HepG2 (cell line): ENCODE results near the gene DMAP1. TPM values are rescaled to one million over a fixed set of nuclear protein-coding genes. Genes with fewer than 3 reads are reported as not detected.
A peak's percentile ranks its signal among the peaks of the same experiment; 100 is the strongest.

Source experiments
- AKAP8 ChIP-seq: sonication (generic); formaldehyde crosslinking; IDR thresholded peaks from 2 replicates; pipeline ENCODE4 v1.5.1; 2020; ENCODE audit warnings: mild to moderate bottlenecking, missing genetic modification reagents
- BRCA1 ChIP-seq: sonication (generic); formaldehyde crosslinking; IDR thresholded peaks from 2 replicates; pipeline ENCODE4 v1.4.0; 2020; ENCODE audit warnings: missing genetic modification reagents
- HDAC2 ChIP-seq: sonication (generic); formaldehyde crosslinking; IDR thresholded peaks from 2 replicates; pipeline ENCODE4 v1.4.0; 2020; ENCODE audit warnings: missing genetic modification reagents
- KDM2A ChIP-seq: sonication (generic); formaldehyde crosslinking; IDR thresholded peaks from 2 replicates; pipeline ENCODE4 v1.4.0; 2020; ENCODE audit warnings: low read depth, missing genetic modification reagents, borderline replicate concordance
- KMT2A ChIP-seq: sonication (generic); formaldehyde crosslinking; IDR thresholded peaks from 2 replicates; pipeline ENCODE4 v1.4.0; 2020; ENCODE audit warnings: missing genetic modification reagents
- MAF1 ChIP-seq: sonication (generic); formaldehyde crosslinking; IDR thresholded peaks from 2 replicates; pipeline ENCODE4 v1.5.0; 2020; ENCODE audit warnings: missing genetic modification reagents, borderline replicate concordance
- MBD4 ChIP-seq: IDR thresholded peaks from 2 replicates; pipeline ENCODE4 v1.6.1; 2012; ENCODE audit warnings: low read length, inconsistent platforms, borderline replicate concordance
- MZF1 ChIP-seq: sonication (generic); formaldehyde crosslinking; IDR thresholded peaks from 2 replicates; pipeline ENCODE4 v1.8.1; 2023; ENCODE audit warnings: mild to moderate bottlenecking, missing genetic modification reagents, borderline replicate concordance
- NFE2L2 ChIP-seq: fragments of 150-350 bp; IDR thresholded peaks from 2 replicates; pipeline ENCODE4 v1.6.1; 2014; ENCODE audit warnings: low read length
- ONECUT2 ChIP-seq: sonication (generic); formaldehyde crosslinking; IDR thresholded peaks from 2 replicates; pipeline ENCODE4 v1.4.0; 2020; ENCODE audit warnings: missing genetic modification reagents
- RELA ChIP-seq: sonication (generic); formaldehyde crosslinking; IDR thresholded peaks from 2 replicates; pipeline ENCODE4 v1.4.0; 2020; ENCODE audit warnings: missing genetic modification reagents
- XRCC5 ChIP-seq: fragments of 200-400 bp; formaldehyde crosslinking; optimal IDR thresholded peaks from 2 replicates; pipeline ENCODE3; 2017; ENCODE audit warnings: mild to moderate bottlenecking, low read length
- ZFP37 ChIP-seq: sonication (generic); formaldehyde crosslinking; IDR thresholded peaks from 2 replicates; pipeline ENCODE4 v1.4.0; 2020; ENCODE audit warnings: missing genetic modification reagents, borderline replicate concordance
- ZNF354B ChIP-seq: sonication (generic); formaldehyde crosslinking; IDR thresholded peaks from 2 replicates; pipeline ENCODE4 v1.8.0; 2022; ENCODE audit warnings: mild to moderate bottlenecking, missing genetic modification reagents
- ZNF749 ChIP-seq: sonication (generic); formaldehyde crosslinking; IDR thresholded peaks from 2 replicates; pipeline ENCODE4 v1.8.0; 2022; ENCODE audit warnings: mild to moderate bottlenecking, missing genetic modification reagents, moderate library complexity, borderline replicate concordance
- ZNF761 ChIP-seq: sonication (generic); formaldehyde crosslinking; conservative IDR thresholded peaks from 2 replicates; pipeline ENCODE4 v1.4.0; 2020; ENCODE audit warnings: mild to moderate bottlenecking, missing genetic modification reagents
- ZSCAN20 ChIP-seq: sonication (generic); formaldehyde crosslinking; IDR thresholded peaks from 2 replicates; pipeline ENCODE4 v1.4.0; 2020; ENCODE audit warnings: missing genetic modification reagents, mild to moderate bottlenecking, borderline replicate concordance
- ZSCAN31 ChIP-seq: sonication (generic); formaldehyde crosslinking; IDR thresholded peaks from 2 replicates; pipeline ENCODE4 v1.5.0; 2020; ENCODE audit warnings: low read depth, mild to moderate bottlenecking, missing genetic modification reagents
- polyA plus RNA-seq, 8 experiments: library from polyadenylated mRNA; depleted of rRNA in 3 of 8; stranded (reverse) in 7 of 8; unstranded in 1 of 8; fragments of >200 nt; fragmentation: Illumina TruSeq in 4 of 8; extraction: Trizol in 4 of 8; gene quantifications; 2 replicates each; pipeline versions ENCODE4 v1.2.1 to v1.2.3, GENCODE V29; 2011 to 2016; ENCODE audit warnings: low read depth in 4 of 8, missing spikeins in 1 of 8, mixed read lengths in 1 of 8; ENCODE audit not compliant: insufficient read depth in 1 of 8
- total RNA-seq, 5 experiments: library from RNA; depleted of rRNA; stranded (reverse); fragments of >200 nt; fragmentation: Illumina TruSeq; extraction: Trizol; gene quantifications; 2 replicates each; pipeline ENCODE4 v1.2.3, GENCODE V29; 2016; ENCODE audit warnings: low read depth in 1 of 5
- TF ChIP-seq, protein P1 (sequence below): sonication (generic); formaldehyde crosslinking; IDR thresholded peaks from 2 replicates; pipeline ENCODE4 v1.8.0; 2022; ENCODE audit warnings: mild to moderate bottlenecking, missing genetic modification reagents, borderline replicate concordance
- TF ChIP-seq, protein P2 (sequence below): sonication (generic); formaldehyde crosslinking; IDR thresholded peaks from 2 replicates; pipeline ENCODE4 v1.4.0; 2020; ENCODE audit warnings: low read depth, missing genetic modification reagents
- TF ChIP-seq, protein P3 (sequence below): sonication (generic); formaldehyde crosslinking; IDR thresholded peaks from 2 replicates; pipeline ENCODE4 v1.4.0; 2020; ENCODE audit warnings: mild to moderate bottlenecking, missing genetic modification reagents

Gene DMAP1
- total and polyA plus RNA-seq, 2 of the 13 experiments (the other 11 are each of a cell fraction or from before 2014, with no cell fraction given), result 17.6 to 32.7 TPM

DNA sequence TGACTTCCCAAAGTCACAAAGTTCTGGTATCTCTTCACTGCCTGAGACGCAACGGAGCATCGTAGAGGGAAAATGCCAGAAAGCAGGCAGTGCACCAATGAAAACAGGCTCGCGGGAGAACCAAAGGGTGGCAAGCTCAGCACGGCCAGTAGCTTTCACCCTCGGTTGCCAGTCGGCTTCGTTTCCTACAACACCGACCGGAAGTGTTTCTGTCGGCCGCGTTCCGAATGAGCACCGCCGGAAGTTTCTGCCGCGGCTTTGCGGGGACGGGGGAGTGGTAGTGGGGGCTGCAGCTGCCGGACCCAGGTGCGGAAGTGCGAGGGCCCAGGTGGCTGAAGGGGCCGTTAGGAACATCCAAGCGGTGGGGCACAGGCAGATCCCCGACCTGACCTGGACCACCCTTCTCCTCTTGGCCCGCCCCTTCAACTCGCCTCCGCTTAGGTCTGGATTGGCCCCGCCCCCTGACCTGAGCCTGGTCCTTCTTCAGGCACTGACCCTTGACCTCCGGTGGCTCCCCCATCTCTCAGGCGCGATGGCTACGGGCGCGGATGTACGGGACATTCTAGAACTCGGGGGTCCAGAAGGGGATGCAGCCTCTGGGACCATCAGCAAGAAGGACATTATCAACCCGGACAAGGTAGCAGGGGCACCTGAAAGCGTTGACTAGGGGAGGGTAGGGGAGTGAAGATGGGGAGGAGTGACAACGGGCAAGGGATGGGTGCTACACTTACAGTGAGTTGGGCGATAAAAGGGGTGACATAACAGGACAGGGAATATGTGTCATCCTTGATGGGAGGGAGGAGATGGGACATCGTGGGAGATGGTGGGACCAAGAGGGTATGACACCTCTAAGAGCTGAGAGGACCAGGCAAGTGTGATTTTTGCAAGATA, at the start of gene DMAP1 (continued):
- TF ChIP-seq AKAP8 (CRISPR knock-in tag) (peak; percentile 67; the same call in 1 of the 2 replicates), ZNF761 (peak; percentile 95), ZSCAN20 (CRISPR knock-in tag) (no peak), RELA (CRISPR knock-in tag) (0 out of 2 replicates have a peak, but pooled peaks have one; percentile 49), MAF1 (CRISPR knock-in tag) (peak; percentile 91; the same call in 1 of the 2 replicates), ZSCAN31 (CRISPR knock-in tag) (0 out of 2 replicates have a peak, but pooled peaks have one; percentile 41), HDAC2 (CRISPR knock-in tag) (peak; percentile 91), MZF1 (no peak), ZNF749 (CRISPR knock-in tag) (0 out of 2 replicates have a peak, but pooled peaks have one; percentile 49), XRCC5 (peak; percentile 100), ONECUT2 (CRISPR knock-in tag) (0 out of 2 replicates have a peak, but pooled peaks have one; percentile 21), KMT2A (CRISPR knock-in tag) (peak; percentile 95), NFE2L2 (no peak), ZFP37 (CRISPR knock-in tag) (peak; percentile 77; the same call in 1 of the 2 replicates), BRCA1 (CRISPR knock-in tag) (peak; percentile 80; the same call in 1 of the 2 replicates), MBD4 (no peak), ZNF354B (CRISPR knock-in tag) (0 out of 2 replicates have a peak, but pooled peaks have one; percentile 72), KDM2A (CRISPR knock-in tag) (peak; percentile 95)
- TF ChIP-seq, protein P1, sequence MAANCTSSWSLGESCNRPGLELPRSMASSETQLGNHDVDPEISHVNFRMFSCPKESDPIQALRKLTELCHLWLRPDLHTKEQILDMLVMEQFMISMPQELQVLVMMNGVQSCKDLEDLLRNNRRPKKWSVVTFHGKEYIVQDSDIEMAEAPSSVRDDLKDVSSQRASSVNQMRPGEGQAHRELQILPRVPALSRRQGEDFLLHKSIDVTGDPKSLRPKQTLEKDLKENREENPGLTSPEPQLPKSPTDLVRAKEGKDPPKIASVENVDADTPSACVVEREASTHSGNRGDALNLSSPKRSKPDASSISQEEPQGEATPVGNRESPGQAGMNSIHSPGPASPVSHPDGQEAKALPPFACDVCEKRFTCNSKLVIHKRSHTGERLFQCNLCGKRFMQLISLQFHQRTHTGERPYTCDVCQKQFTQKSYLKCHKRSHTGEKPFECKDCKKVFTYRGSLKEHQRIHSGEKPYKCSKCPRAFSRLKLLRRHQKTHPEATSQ (CRISPR knock-in tag), result peak; percentile 73; the same call in 1 of the 2 replicates
- TF ChIP-seq, protein P2, sequence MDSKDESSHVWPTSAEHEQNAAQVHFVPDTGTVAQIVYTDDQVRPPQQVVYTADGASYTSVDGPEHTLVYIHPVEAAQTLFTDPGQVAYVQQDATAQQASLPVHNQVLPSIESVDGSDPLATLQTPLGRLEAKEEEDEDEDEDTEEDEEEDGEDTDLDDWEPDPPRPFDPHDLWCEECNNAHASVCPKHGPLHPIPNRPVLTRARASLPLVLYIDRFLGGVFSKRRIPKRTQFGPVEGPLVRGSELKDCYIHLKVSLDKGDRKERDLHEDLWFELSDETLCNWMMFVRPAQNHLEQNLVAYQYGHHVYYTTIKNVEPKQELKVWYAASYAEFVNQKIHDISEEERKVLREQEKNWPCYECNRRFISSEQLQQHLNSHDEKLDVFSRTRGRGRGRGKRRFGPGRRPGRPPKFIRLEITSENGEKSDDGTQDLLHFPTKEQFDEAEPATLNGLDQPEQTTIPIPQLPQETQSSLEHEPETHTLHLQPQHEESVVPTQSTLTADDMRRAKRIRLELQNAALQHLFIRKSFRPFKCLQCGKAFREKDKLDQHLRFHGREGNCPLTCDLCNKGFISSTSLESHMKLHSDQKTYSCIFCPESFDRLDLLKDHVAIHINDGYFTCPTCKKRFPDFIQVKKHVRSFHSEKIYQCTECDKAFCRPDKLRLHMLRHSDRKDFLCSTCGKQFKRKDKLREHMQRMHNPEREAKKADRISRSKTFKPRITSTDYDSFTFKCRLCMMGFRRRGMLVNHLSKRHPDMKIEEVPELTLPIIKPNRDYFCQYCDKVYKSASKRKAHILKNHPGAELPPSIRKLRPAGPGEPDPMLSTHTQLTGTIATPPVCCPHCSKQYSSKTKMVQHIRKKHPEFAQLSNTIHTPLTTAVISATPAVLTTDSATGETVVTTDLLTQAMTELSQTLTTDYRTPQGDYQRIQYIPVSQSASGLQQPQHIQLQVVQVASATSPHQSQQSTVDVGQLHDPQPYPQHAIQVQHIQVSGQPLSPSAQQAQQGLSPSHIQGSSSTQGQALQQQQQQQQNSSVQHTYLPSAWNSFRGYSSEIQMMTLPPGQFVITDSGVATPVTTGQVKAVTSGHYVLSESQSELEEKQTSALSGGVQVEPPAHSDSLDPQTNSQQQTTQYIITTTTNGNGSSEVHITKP (CRISPR knock-in tag), result 0 out of 2 replicates have a peak, but pooled peaks have one; percentile 34
- TF ChIP-seq, protein P3, sequence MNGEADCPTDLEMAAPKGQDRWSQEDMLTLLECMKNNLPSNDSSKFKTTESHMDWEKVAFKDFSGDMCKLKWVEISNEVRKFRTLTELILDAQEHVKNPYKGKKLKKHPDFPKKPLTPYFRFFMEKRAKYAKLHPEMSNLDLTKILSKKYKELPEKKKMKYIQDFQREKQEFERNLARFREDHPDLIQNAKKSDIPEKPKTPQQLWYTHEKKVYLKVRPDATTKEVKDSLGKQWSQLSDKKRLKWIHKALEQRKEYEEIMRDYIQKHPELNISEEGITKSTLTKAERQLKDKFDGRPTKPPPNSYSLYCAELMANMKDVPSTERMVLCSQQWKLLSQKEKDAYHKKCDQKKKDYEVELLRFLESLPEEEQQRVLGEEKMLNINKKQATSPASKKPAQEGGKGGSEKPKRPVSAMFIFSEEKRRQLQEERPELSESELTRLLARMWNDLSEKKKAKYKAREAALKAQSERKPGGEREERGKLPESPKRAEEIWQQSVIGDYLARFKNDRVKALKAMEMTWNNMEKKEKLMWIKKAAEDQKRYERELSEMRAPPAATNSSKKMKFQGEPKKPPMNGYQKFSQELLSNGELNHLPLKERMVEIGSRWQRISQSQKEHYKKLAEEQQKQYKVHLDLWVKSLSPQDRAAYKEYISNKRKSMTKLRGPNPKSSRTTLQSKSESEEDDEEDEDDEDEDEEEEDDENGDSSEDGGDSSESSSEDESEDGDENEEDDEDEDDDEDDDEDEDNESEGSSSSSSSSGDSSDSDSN (CRISPR knock-in tag), result peak; percentile 88
